ENCODE results near the gene ZSCAN31. TPM values are rescaled to one million over a fixed set of nuclear protein-coding genes. Genes with fewer than 3 reads are reported as not detected.
A peak's percentile ranks its signal among the peaks of the same experiment; 100 is the strongest.

Gene ZSCAN31
- total RNA-seq, 1 donor from 2014 or later, result 15.7 TPM

DNA sequence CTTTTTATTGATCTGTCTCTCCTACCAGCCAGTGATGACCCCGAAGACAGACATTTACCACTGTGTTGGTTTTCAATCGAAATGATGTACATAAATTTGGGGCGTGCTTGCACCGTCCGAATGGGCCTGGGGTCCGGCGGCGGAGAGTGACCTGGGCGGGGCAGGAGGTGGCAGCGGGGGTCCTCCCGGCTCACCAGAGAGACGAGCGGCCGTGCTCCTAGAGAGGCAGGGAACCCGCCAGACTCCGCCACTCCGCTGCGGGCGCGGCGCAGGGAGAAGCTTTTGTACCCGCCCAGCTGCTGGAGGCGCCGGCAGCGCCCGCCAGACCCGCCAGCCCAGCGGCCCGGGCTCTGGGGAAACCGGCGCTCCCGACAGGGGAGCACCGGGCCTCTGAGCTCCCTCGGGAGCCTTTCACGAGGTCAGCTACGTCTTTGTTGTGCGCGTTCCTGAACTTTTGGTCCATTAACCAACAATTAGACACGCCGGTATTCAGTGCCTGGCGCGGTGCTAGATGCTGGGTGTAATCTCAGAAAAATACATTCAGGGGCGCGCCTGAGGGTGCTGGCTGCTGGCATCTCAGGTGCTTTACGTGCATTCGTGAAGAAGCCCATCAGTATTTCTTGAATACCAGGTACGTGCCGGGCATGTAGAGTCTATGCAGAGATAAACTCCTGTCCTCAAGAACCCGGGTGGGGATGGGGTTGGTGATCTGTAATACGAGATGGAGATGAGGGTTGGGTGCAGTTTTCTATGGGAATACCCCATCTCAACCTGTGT lies 54.5 kb downstream of the ZSCAN31 start, which contains the start of gene PGBD1:
PGBD1 (plus strand) TSS at position 285 of the 777 bp plus-strand sequence. CDS start 2,242 bp downstream, outside the sequence.
- Histone ChIP-seq H3K4me3 (peak within 1 kb of the TSS; percentile 67), H3K36me3 (peaks cover 30% of the 10 kb centered on the region), H3K27me3 (ENCODE audit: low read depth) (no peaks in the 10 kb centered on the region), H3K4me1 (peaks cover 9% of the 10 kb centered on the region), H3K9me3 (peaks cover 6% of the 10 kb centered on the region), H3K27ac (peak within 1 kb of the TSS; percentile 58)
- peak; percentile 95 to 98 for ATAC-seq
- peak; percentile 81 for DNase-seq
- intact Hi-C loops (cut with DNase I), result no loop called here
- TF ChIP-seq, protein P1, sequence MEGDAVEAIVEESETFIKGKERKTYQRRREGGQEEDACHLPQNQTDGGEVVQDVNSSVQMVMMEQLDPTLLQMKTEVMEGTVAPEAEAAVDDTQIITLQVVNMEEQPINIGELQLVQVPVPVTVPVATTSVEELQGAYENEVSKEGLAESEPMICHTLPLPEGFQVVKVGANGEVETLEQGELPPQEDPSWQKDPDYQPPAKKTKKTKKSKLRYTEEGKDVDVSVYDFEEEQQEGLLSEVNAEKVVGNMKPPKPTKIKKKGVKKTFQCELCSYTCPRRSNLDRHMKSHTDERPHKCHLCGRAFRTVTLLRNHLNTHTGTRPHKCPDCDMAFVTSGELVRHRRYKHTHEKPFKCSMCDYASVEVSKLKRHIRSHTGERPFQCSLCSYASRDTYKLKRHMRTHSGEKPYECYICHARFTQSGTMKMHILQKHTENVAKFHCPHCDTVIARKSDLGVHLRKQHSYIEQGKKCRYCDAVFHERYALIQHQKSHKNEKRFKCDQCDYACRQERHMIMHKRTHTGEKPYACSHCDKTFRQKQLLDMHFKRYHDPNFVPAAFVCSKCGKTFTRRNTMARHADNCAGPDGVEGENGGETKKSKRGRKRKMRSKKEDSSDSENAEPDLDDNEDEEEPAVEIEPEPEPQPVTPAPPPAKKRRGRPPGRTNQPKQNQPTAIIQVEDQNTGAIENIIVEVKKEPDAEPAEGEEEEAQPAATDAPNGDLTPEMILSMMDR (IDR thresholded peaks at IDR 0.05), result no peak

DNA sequence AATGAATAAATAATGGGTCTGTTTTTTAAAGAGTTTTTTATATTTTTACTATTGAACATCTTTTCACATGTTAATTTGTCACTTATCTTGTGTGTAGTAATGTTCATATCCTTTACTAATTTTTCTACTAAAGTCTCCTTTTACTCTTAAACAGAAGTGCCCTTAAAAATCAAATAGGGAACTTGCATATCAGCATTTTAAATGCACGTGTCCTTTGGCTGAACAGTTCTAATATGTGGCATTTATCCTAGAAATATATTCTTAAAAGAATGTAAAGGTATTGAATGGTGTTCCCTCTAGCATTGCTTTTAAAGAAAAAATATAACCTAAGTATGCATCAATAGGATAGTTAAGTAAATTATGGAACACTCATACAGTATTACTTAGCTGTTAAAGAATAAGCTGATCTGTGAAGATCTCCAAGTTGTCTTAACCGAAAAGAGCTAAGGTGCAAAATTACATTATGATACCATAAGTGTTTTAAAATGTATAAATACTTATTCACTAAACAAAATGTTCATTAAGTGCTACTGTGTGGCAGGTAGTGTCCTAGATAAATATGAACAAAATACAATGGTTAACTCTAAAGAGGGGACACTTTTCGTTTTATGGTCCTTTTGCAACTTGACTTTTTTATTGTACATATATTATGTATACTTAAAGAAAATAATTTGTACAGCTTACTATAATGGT lies 55.2 kb downstream of the ZSCAN31 start:
- Histone ChIP-seq H3K9me3 (peaks cover 6% of the 10 kb centered on the region), H3K27ac (peak overlapping the region; percentile 58), H3K36me3 (peaks cover 32% of the 10 kb centered on the region), H3K4me1 (peaks cover 9% of the 10 kb centered on the region), H3K4me3 (peak overlapping the region; percentile 67), H3K27me3 (ENCODE audit: low read depth) (no peaks in the 10 kb centered on the region)
- DNase-seq (no peak), ATAC-seq (no peak)
- intact Hi-C loops (cut with DNase I), result no loop called here
- TF ChIP-seq, protein P1 (IDR thresholded peaks at IDR 0.05), result no peak

DNA sequence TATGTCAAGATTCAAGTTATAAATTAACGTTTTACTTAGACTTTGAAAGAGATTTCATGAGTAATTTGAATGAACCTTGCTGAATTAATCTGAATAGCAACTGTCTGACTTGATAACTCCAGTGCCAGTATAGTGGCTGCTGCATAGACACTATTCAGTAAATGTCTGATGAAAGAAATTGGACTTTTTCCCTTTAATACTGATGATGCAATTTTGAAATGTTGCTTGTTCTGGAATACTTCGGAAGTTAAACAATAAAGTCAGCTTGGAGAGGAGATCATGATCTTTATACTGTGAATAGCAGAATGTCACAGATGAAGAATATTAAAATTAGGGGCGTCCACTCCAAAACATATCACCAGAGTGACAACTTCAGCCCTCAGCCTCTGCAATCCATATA lies 58.2 kb downstream of the ZSCAN31 start:
- no peak for ATAC-seq
- H3K4me1 ChIP-seq, result peaks cover 9% of the 10 kb centered on the region
- intact Hi-C loops (cut with DNase I), result no loop called here

DNA sequence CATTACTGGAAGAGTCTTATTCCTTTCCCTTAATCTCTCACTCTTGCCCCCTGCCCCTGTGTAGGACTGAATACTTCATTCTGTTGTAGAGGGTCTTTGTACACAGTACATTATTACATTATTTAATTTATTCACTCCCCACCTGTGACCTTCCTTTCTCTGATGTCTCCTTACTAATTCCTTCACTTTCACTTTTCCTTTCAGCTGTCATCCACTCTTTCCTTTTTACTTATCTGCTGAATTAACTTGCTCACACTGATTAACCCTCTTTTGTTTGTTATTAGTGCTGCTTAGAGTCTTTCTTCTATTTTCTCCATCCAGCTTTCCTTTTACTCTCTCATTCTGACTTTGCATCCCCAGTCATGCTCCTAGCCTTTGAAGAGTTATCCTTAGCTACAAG lies 61.1 kb downstream of the ZSCAN31 start:
- ATAC-seq (no peak), DNase-seq (no peak)
- Histone ChIP-seq H3K27ac (no peak overlapping the region), H3K27me3 (ENCODE audit: low read depth) (no peaks in the 10 kb centered on the region), H3K36me3 (peaks cover 60% of the 10 kb centered on the region), H3K9me3 (no peaks in the 10 kb centered on the region), H3K4me3 (no peak overlapping the region), H3K4me1 (no peaks in the 10 kb centered on the region)
- TF ChIP-seq, protein P1 (IDR thresholded peaks at IDR 0.05), result no peak
- intact Hi-C loops (cut with DNase I), result no loop called here

More for the DNA sequence above, 58.2 kb downstream of the ZSCAN31 start:
- Histone ChIP-seq H3K27ac (no peak overlapping the region), H3K27me3 (ENCODE audit: low read depth) (no peaks in the 10 kb centered on the region), H3K36me3 (peaks cover 48% of the 10 kb centered on the region), H3K4me3 (no peak overlapping the region), H3K9me3 (no peaks in the 10 kb centered on the region)
- DNase-seq, result no peak
- TF ChIP-seq, protein P1 (IDR thresholded peaks at IDR 0.05), result no peak

Other genes with a start within 250 kb of the ZSCAN31 start
- 6.8 TPM for gene ZSCAN16, start 211.5 kb downstream of the ZSCAN31 start, total RNA-seq
- gene ZKSCAN8, start 194.3 kb downstream of the ZSCAN31 start, total RNA-seq, result 20.6 TPM
- 11.3 TPM for gene ZSCAN9, start 110.9 kb downstream of the ZSCAN31 start, total RNA-seq
- gene ZKSCAN4, start 83.9 kb downstream of the ZSCAN31 start, total RNA-seq, result 6.2 TPM
- gene NKAPL, start 76.9 kb downstream of the ZSCAN31 start, total RNA-seq, result 0.30 TPM
- gene ZSCAN26, start 69.0 kb downstream of the ZSCAN31 start, total RNA-seq, result 12.2 TPM
- gene PGBD1, start 54.6 kb downstream of the ZSCAN31 start, total RNA-seq, result 3.5 TPM
- 8.8 TPM for gene ZKSCAN3, start 13.8 kb upstream of the ZSCAN31 start, total RNA-seq
- gene ZSCAN12, start 63.6 kb upstream of the ZSCAN31 start, total RNA-seq, result 5.5 TPM
- 1.7 TPM for gene ZSCAN23, start 107.3 kb upstream of the ZSCAN31 start, total RNA-seq
- not detected for gene GPX6, start 179.6 kb upstream of the ZSCAN31 start, total RNA-seq
- gene GPX5, start 189.7 kb upstream of the ZSCAN31 start, total RNA-seq, result not detected